Measurements from ENCODE around the gene FUT1.
"Not testable (repeated sequence)": the region's sequence is repeated elsewhere in the genome, so short reads cannot be mapped to it uniquely, and the experiment has no call there.

Gene FUT1

GRCh38 chr19:48718106-48718505, 34.3 kb downstream of the FUT1 start:
- not testable (repeated sequence) for DNase-seq (ENCODE audit: low read depth in 2 of 2)

- no peak for DNase-seq (ENCODE audit: low read depth in 2 of 2)
Observed at GRCh38 chr19:48716562-48717291, 35.7 kb downstream of the FUT1 start.

GRCh38 chr19:48715681-48716171, 36.7 kb downstream of the FUT1 start:
- DNase-seq (ENCODE audit: low read depth in 2 of 2): no peak

- DNase-seq (ENCODE audit: low read depth in 2 of 2): no peak
Observed at GRCh38 chr19:48714759-48715675, 37.4 kb downstream of the FUT1 start.

GRCh38 chr19:48713864-48714755, 38.3 kb downstream of the FUT1 start:
- peak; percentile 89 to 92 for DNase-seq (ENCODE audit: low read depth in 2 of 2)

- DNase-seq (ENCODE audit: low read depth in 2 of 2): no peak
Observed at GRCh38 chr19:48713041-48713863, 39.2 kb downstream of the FUT1 start.

- no peak for DNase-seq (ENCODE audit: low read depth in 2 of 2)
Observed at GRCh38 chr19:48711106-48711662, 41.3 kb downstream of the FUT1 start.

GRCh38 chr19:48708471-48708870, 44.0 kb downstream of the FUT1 start:
- no peak for DNase-seq (ENCODE audit: low read depth in 2 of 2)

- no peak for DNase-seq (ENCODE audit: low read depth in 2 of 2)
Observed at GRCh38 chr19:48705431-48705830, 47.0 kb downstream of the FUT1 start.

GRCh38 chr19:48703316-48703715, 49.1 kb downstream of the FUT1 start:
- DNase-seq (ENCODE audit: low read depth in 2 of 2): no peak

- DNase-seq (ENCODE audit: low read depth in 2 of 2): no peak
Observed at GRCh38 chr19:48702701-48703100, 49.7 kb downstream of the FUT1 start.

- no peak for DNase-seq (ENCODE audit: low read depth in 2 of 2)
Observed at GRCh38 chr19:48698046-48698445, 54.4 kb downstream of the FUT1 start.
